Measurements from ENCODE around the gene SLC16A5.

The SLC16A5 gene

GRCh38 chr17:75060434-75061054 lies 27.2 kb upstream of the SLC16A5 start:
- H3K4me3 ChIP-seq (ENCODE audit: low read length) = no peak overlapping the region
- no peak for DNase-seq (ENCODE audit: low read depth)
- TF ChIP-seq CTCF (IDR thresholded peaks at IDR 0.05; ENCODE audit: insufficient read depth, low read depth, low read length, missing control alignments) = no peak

- no peak for DNase-seq (ENCODE audit: low read depth)
- no peak for TF ChIP-seq CTCF (IDR thresholded peaks at IDR 0.05; ENCODE audit: insufficient read depth, low read depth, low read length, missing control alignments)
- no peak overlapping the region for H3K4me3 ChIP-seq (ENCODE audit: low read length)
Observed at GRCh38 chr17:75061055-75061438, 26.7 kb upstream of the SLC16A5 start.

- DNase-seq (ENCODE audit: low read depth) = no peak
- no peak overlapping the region for H3K4me3 ChIP-seq (ENCODE audit: low read length)
- no peak for TF ChIP-seq CTCF (IDR thresholded peaks at IDR 0.05; ENCODE audit: insufficient read depth, low read depth, low read length, missing control alignments)
Observed at GRCh38 chr17:75061618-75062017, 26.1 kb upstream of the SLC16A5 start.

- DNase-seq (ENCODE audit: low read depth) = no peak
- no peak overlapping the region for H3K4me3 ChIP-seq (ENCODE audit: low read length)
- TF ChIP-seq CTCF (IDR thresholded peaks at IDR 0.05; ENCODE audit: insufficient read depth, low read depth, low read length, missing control alignments) = no peak
Observed at GRCh38 chr17:75063201-75063600, 24.6 kb upstream of the SLC16A5 start.

GRCh38 chr17:75063626-75064025 lies 24.1 kb upstream of the SLC16A5 start:
- no peak for TF ChIP-seq CTCF (IDR thresholded peaks at IDR 0.05; ENCODE audit: insufficient read depth, low read depth, low read length, missing control alignments)
- no peak overlapping the region for H3K4me3 ChIP-seq (ENCODE audit: low read length)
- DNase-seq (ENCODE audit: low read depth) = no peak

- TF ChIP-seq CTCF (IDR thresholded peaks at IDR 0.05; ENCODE audit: insufficient read depth, low read depth, low read length, missing control alignments) = no peak
- no peak for DNase-seq (ENCODE audit: low read depth)
- H3K4me3 ChIP-seq (ENCODE audit: low read length) = no peak overlapping the region
Observed at GRCh38 chr17:75064040-75064439, 23.7 kb upstream of the SLC16A5 start.

- H3K4me3 ChIP-seq (ENCODE audit: low read length) = no peak overlapping the region
- TF ChIP-seq CTCF (IDR thresholded peaks at IDR 0.05; ENCODE audit: insufficient read depth, low read depth, low read length, missing control alignments) = no peak
- no peak for DNase-seq (ENCODE audit: low read depth)
Observed at GRCh38 chr17:75064460-75064859, 23.3 kb upstream of the SLC16A5 start.
